Kidney epithelial cell (primary cell): ENCODE results near the gene MFSD6L. TPM values are rescaled to one million over a fixed set of nuclear protein-coding genes. Genes with fewer than 3 reads are reported as not detected.
A peak's percentile ranks its signal among the peaks of the same experiment; 100 is the strongest.

Experiments used
- DNase-seq: peaks from one replicate; pipeline ENCODE4 v3.0.0-alpha.2; 2010; ENCODE audit warnings: low read depth
- H3K27me3 ChIP-seq: 2 replicates; pipeline ENCODE4 v1.6.0; 2011; ENCODE audit warnings: low read length; ENCODE audit not compliant: control insufficient read depth, insufficient read depth
- H3K36me3 ChIP-seq: 2 replicates; pipeline ENCODE4 v1.5.1; 2011; ENCODE audit warnings: low read length; ENCODE audit not compliant: control insufficient read depth, insufficient read depth
- H3K4me3 ChIP-seq: 2 replicates; pipeline ENCODE4 v1.5.1; 2011; ENCODE audit warnings: low read depth, mild to moderate bottlenecking, control low read depth, low read length
- total RNA-seq: library from RNA; depleted of rRNA; stranded (reverse); fragments of >200 nt; gene quantifications from 2 replicates; pipeline ENCODE4 v1.2.3, GENCODE V29; 2015
- TF ChIP-seq, protein P1 (sequence below): IDR thresholded peaks from 2 replicates; pipeline ENCODE4 v1.5.1; 2011; ENCODE audit warnings: mild to moderate bottlenecking, moderate library complexity, low read length, control low read depth, inconsistent platforms; ENCODE audit not compliant: insufficient read depth, poor library complexity, severe bottlenecking

The MFSD6L gene
- total RNA-seq, 1 donor from 2014 or later = 0.54 TPM

DNA sequence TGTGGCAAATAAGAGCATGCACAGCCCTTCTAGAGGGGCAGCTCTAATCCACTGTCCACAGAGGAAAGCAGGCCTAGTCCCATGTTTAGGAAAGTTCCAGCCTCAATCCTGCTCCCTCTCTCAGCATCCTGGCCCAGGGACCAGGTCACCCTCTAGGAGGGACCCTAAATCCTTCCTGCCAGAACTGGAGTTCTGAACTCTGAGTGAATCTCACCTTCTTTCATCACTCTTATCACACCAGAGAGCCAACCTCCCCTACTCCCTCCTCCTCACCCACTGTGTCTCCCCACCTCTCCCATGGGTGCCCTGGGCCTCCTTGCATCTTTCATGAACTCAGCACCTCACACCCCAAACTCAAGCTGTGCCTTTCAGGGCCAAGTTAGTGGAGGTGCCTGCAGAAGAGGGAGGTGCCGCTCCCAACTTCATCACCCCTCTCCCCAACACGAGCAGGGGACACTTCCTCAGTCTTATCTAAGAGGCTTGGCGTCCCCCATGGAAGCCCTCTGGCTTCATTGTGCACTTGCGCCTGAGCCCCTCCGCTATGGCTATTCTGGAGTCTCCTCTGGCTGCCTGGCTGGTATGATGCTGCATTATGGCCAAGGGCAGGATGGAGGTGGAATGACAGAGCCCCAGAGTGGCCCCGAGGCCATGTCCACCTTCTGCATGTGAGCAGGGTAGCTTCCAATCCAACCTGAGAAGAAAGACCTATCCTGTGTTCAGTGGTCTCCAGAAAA is 36.6 kb upstream of the MFSD6L start:
- TF ChIP-seq, protein P1, sequence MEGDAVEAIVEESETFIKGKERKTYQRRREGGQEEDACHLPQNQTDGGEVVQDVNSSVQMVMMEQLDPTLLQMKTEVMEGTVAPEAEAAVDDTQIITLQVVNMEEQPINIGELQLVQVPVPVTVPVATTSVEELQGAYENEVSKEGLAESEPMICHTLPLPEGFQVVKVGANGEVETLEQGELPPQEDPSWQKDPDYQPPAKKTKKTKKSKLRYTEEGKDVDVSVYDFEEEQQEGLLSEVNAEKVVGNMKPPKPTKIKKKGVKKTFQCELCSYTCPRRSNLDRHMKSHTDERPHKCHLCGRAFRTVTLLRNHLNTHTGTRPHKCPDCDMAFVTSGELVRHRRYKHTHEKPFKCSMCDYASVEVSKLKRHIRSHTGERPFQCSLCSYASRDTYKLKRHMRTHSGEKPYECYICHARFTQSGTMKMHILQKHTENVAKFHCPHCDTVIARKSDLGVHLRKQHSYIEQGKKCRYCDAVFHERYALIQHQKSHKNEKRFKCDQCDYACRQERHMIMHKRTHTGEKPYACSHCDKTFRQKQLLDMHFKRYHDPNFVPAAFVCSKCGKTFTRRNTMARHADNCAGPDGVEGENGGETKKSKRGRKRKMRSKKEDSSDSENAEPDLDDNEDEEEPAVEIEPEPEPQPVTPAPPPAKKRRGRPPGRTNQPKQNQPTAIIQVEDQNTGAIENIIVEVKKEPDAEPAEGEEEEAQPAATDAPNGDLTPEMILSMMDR = no peak
- DNase-seq = no peak
- H3K27me3 ChIP-seq = peaks cover 5% of the 10 kb centered on the region
- H3K36me3 ChIP-seq = no peaks in the 10 kb centered on the region
- no peak overlapping the region for H3K4me3 ChIP-seq

DNA sequence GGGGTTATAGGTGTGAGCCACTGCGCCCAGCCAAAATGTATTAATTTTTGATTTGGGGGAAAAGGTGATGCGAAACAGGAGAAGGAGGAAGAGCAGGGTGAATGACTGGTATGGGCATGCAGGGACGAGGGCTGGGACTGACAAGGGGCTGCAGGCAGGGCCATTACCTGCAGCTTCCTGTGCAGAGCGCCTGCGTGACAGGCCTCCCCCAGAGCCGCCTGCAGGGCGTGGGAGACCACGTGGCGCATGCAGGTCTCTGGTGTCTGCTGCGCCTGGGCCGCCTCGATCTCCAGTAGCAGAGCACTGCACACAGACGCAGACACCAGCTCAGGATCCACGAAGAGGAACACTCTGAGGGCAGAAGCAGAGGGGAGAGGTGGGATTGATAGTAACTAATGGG is 35.9 kb upstream of the MFSD6L start:
- DNase-seq = no peak
- Histone ChIP-seq H3K4me3 (no peak overlapping the region), H3K27me3 (peaks cover 5% of the 10 kb centered on the region), H3K36me3 (no peaks in the 10 kb centered on the region)
- TF ChIP-seq, protein P1 = no peak

DNA sequence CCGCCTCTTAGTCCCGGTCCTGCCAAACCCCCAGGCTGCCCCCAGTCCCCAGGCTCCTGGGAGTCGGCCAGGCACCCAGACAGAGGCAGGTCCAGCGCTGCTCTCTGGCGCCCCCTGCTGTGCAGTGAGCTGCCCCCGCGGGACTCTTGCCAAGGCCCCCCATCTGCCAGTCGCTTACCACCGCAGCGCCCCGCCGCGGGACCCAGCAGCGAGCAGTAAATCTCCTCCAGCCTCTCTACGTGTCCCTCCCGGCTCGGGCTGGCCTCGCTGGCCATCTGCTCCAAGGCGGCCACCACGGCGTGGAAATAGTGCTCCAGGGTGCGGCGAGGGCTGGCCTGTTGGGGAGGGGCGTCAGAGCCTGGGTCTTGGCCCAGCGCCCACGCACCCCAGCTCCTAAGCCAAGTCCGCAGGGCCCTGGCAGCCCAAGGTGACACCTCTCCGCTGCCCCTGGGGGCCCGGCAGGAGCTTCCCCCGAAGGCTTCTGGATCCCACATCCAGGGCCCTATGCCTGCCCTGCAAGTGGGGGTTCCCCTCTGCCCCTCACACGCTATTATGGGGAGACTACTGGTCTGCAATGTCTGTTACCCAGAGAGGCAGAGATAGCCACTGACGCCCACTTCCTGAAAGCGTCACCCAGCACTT is 33.7 kb upstream of the MFSD6L start:
- TF ChIP-seq, protein P1 = peak; percentile 47
- H3K4me3 ChIP-seq = no peak overlapping the region
- no peaks in the 10 kb centered on the region for H3K36me3 ChIP-seq
- no peak for DNase-seq
- H3K27me3 ChIP-seq = peaks cover 7% of the 10 kb centered on the region

DNA sequence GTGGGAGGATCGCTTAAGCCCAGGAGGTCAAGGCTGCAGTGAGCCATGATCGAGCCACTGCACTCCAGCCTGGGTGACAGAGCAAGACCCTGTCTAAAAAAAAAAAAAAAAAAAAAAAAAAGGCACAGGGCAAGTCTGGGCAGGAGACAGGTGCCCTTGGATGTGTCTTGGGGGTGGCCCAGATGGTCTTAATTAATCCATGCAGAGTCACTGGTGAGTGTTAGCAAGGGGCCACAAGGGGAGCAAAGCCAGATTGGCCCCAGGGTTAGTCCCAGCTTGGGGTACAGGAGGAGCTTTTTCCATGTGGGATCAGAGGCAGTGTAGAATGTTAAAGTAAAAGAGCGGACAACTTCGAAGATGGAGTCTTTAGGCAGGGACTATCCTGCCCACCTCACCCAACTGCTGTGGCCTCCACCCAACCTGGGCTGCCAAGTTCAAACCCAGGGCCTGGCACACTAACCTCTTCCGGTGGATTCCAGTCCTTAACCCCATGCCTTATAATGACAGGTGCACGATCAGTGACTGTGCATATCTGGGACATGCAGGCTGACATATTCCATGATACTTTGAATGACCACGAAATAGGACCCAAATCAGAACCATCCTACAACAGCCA is 32.2 kb upstream of the MFSD6L start:
- Histone ChIP-seq H3K4me3 (no peak overlapping the region), H3K27me3 (peaks cover 7% of the 10 kb centered on the region), H3K36me3 (no peaks in the 10 kb centered on the region)
- TF ChIP-seq, protein P1 = no peak
- no peak for DNase-seq

DNA sequence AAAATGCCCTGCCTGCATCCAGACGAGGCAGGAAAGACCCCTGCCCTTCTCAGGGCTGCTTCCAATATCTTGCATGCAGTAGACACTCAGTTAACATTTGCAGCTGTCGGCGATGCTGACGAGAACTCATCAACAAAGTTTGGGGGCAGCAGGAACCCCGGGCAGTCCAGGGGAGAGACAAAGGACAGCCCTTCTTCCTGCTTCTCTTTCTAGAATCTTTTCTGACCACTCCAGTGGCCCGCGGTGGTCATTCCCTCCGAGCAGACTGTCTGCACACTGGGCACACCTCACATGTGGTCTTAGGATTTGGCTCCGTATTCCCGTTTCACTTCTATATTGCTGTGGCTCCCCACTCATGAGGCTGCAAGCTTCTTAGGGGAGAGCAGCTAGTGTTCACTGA is 31.0 kb upstream of the MFSD6L start:
- H3K27me3 ChIP-seq = peaks cover 7% of the 10 kb centered on the region
- TF ChIP-seq, protein P1 = no peak
- DNase-seq = no peak
- H3K4me3 ChIP-seq = no peak overlapping the region
- H3K36me3 ChIP-seq = no peaks in the 10 kb centered on the region
